Germinal center (tissue), 1 donor: ENCODE results near the gene PRDM12.

Source experiments
- DNase-seq: peaks from one replicate; pipeline ENCODE4 v3.0.0; 2012; ENCODE audit warnings: mixed read lengths, low spot score

Gene PRDM12

GRCh38 chr9:130635721-130636647 is 28.4 kb upstream of the PRDM12 start:
- no peak for DNase-seq

DNA sequence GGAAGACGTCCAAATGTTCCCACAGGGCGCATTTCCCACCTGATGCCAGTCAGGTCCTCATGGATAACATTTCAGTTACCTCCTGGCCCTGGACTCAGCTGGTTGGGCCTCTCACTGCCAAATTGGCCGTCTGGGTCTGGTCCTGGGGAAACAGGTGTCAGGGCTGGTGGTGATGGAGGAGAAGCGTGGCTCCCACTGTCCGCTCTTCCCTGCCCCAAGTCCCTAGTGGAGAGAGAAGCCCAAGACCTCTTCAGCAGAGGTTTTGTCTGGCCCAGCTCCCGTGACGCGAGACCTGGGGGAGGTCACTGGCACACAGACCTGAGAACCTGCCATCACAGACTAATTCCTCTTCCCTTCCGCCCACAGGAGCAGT is 27.8 kb upstream of the PRDM12 start:
- no peak for DNase-seq

DNA sequence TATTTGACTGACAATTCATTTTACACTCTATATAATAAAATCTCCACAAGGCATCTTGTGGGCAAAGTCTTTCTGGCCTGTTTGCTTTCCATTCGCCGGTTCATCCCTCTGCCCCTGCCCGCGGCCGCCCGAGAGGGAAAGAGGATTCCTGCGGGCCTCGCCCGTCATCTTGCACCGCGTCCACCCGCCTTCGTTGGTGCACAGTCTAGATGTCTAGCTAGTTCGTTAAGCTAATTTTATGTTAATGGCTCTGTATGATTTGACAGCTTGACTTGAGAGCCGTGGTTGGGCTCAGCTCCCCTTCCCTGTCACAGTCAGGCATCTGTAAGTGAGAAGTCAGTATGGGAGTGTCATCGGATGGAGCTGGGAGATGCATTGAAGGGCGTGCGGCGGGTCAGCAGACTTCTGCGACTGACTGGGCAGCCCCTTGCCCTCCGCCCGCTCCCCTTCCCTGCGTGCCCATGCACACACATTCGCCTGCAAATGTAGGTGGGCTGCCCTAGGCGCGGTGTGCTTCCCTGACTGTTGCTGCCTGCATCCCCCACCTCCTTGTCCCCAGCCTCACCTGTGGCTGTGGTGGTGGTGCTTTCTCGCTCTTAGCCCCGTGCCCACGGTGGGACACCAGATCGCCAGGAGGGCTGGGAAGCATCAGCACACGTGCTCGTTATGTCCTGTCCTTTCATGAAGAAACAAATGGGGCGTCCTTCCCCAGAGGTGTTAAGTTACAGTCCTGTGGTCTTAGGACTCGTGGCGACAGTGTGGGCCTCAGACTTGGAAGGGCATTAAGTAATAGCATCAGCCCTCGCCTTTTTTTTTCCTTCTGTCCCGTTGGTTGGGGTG is 25.9 kb upstream of the PRDM12 start:
- DNase-seq, result no peak

DNA sequence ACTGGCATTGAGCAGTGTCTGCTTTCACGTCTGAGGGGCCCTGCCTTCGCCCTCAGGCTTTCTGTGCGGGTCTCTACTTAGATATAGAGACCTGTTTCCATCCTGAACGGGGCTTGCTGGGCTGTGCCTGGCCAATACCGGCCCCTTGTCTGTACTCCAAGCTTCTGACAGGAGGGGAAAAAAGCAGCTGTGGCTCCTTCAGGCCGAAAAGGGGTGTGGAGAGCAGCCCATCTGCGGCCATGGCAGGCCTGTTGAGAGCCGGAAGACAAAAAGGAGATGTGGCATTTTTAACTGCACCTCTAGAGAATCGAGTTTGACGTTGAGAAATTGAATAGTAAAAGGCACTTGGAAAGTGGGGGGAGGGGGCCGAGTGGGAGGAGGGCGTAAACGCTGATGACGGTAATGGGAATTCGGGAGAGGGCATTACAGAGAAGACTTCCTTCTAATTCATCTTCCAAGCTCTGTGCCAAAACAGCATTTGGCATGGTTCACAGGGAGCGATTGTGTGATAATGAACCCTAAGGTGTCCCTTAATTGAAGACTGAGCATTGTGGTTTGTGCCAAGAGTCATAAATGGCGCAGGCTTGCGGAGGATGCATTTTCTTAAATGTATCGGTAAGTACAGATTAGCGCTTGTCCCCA is 25.1 kb upstream of the PRDM12 start:
- DNase-seq, result no peak

DNA sequence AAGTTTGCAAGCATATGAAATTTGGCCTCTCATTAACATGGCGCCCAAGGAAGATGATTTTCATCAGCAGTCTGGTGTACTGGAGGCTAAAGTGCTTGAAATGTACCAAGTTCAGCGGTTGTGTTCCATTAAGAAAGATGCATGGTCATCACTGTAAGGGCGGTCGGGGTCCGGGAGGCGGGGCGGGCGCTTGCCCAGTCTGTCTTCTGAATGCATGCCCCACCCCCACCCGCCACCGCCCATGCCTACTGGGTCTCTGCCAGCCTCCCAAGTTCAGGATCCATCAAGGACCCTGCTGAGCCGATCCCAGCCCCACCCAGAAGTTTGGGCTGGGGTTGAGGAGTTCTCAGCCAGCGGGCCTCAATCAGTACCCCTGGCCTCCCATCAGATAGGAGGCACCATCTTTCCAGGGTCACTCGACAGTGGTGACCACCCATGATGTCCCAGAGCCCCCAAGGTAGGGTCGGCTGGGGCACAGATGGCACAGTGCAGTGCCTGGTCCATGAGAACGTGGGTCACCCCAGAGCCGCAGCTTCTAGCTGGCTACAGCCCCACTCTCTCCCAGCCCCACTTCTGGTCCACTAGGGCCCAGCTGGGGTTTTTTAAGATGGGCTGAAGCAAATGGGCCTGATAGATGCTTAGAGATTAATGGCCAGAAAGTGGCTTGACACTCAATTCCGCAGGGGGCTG is 24.4 kb upstream of the PRDM12 start:
- DNase-seq, result no peak

DNA sequence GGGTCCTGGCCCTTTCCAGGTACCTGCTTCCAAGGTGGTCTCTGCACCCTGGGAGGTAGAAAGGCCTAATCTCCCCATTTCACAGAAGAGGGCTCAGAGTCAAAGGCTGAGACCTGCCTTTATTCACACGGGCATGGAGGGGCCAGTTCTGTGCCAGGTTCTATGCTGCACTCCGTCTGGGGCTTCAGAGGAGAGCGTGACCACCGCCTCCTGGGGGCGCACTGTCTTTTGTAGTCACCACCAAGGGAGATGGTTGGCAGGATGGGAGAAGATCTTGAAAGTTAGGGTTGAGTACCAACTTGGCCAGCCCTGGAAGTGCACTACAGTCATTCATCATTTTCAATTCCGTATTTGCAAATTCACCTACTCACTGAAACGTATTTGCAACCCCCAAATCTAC is 23.7 kb upstream of the PRDM12 start:
- no peak for DNase-seq

DNA sequence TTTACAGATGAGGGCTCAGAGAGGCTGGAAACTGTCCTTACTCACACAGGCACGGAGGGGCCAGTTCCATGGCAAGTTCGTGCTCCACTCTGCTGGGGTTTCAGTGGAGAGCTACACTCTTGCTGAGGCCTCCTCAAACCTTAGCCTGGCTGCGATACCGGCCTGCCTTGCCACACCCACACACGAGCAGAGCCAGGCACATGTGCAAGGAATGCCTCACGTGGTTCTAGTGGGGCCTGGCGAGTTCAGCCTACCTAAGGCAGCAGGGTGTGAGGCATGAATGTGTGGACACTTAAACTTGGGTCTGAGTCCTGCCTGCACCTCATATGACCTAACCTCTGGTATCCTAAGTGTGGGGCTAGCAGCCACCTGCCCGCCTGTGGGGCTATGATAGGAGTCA is 21.5 kb upstream of the PRDM12 start:
- DNase-seq, result no peak

DNA sequence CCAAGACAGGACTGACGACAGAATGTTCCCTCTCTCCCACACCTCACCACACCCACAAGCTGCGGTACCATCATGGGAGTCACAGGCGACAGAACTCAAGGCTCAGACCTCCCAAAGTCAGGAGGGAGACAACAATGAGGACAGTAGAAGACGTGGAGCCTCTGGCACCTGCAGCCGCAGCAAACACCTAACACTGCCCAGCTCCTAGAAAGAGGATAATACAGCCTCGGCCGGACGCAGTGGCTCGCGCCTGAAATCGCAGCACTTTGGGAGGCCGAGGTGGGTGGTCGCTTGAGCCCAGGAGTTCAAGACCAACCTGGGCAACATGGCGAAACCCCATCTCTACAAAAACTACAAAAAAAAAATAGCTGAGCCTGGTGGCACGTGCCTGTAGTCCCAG is 13.2 kb upstream of the PRDM12 start:
- no peak for DNase-seq

- no peak for DNase-seq
Measured at GRCh38 chr9:130651752-130652151, 12.6 kb upstream of the PRDM12 start.

DNA sequence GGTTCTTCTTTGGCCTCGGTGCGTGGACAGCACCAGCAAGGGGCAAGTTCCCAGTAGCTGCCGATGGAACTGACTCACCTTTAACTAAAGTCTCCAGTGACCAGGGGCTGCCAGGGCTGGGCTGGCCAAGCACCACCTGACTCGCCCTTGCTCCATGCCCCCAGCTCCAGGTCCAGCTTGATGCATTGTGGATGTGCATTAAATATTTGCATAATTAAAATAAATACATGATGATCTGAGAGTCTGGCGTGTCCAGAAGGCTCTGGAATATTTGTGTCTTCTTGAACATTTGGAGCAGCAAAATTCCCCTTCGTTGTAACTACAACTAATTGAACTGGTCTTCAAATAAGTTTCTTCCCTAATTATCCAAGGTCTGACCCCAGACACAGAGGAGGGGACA is 9.5 kb upstream of the PRDM12 start:
- no peak for DNase-seq

DNA sequence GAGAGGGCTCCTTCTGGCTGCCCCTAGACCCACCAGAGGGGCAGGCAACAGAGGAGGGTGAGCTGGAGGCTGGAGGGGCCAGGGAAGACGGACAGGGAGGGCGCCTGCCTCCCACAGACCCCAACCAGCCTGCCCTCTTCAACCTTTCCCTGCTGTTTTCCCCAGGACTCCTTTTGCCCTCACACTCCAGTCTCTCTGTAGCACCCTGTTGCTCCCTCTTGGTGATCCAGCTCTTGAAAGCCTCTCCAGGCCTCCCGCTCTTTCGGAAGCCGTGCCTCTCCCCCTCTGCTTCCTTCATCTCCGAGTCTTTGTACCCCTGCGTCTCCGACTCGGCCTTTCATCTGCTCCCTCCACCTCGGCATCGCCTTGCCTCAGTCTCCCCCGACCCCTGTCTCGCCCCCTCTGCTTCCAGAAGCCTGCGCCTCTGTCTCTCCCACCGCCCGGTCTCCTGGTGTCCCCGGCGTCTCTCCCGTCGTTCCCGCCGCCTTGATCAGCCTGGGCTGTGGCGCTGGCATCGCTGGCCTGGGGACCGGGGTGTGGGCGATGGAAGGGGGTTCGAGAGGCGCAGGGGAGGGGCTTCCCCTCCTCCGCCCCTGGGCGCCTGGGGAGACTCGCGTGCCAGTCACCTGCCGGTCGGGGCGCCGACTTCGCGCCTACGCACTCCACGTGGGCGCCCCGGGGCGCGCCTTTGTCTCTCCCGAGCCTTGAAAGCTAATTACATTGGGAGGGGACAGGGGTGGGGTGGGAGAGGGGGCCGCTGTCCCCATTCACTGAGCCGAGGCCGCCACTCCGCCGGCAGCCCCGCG is 5.3 kb upstream of the PRDM12 start:
- no peak for DNase-seq

- no peak for DNase-seq
Measured at GRCh38 chr9:130659699-130660248, 4.6 kb upstream of the PRDM12 start.

DNA sequence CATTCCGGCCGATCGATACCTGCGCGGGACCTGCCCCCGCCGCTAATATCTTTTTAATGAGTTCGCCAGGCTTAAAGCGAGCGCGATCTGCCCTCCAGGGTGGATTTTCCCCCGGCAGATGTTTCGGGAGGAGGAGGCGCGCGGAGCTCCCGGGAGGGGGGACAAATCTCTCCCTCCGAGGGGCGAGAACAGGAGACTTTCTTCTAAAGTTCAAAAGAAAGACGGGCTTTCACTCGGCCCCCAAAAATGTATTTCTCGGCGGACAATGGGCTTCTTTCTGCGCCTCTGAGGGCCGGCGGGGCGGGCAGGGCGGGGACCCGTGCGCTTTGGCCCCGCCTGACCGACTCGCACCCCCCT is 4.1 kb upstream of the PRDM12 start:
- DNase-seq, result no peak

- DNase-seq, result no peak
Measured at GRCh38 chr9:130660683-130661450, 3.5 kb upstream of the PRDM12 start.

GRCh38 chr9:130661451-130662098 is 2.8 kb upstream of the PRDM12 start:
- DNase-seq, result no peak

DNA sequence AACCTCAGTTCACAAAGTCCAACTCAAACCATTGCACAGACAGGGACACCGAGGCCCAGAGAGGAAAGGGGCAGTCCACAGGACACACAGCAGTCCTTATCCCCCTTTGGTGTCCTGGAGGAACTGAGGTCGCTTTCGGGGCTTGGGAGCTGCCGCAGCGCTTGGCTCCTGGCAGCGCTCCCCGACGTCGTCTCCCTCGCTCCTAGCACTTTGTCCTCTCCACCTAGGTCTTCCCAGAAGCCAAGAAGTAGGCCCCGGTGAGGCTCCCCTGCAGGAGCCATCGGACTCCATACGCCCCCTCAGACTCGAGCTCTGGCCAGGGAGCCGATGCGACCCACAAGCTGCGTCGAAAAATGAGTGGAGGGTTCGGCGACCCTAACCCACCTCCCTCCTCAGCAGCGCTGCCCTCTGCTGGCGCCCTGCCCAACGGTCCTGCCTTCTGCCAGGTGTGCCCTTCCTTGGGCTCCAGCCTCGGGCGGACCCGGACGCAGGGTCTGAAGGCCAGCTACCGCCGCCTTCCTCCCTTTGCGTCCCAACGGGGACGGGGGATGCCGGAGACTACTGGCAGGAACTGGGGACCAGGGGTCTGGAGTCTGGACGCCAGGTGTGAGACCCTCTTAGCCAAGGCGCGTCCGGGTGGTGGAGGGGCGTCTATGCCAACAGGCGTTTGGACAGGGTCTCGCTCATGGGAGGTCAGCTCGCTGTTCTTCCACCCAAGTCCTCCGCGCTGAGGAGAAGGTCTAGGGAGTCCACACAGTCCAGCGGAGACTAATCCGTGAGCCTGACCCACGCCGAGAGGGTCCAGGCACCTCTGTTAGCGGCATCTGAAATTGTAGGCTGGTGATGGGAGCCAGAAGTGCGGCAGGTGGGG is 2.1 kb upstream of the PRDM12 start:
- DNase-seq, result no peak

GRCh38 chr9:130662970-130663257 is 1.5 kb upstream of the PRDM12 start:
- DNase-seq, result no peak

- no peak for DNase-seq
Measured at GRCh38 chr9:130663258-130663976, 977 bp upstream of the PRDM12 start.

DNA sequence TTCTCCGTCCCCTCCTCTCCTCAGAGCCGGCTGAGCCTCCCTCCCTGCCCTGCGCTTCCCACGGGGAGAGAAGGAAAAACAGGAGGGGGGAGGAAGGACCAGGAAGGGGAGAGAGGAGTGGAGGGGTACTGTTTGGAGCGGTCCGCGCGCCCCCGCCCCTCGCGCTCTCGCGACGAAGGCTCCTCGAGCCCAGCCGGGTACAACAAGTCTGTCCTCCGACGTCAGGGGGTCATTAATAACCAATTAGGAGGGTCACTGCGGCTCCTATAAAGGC is 480 bp upstream of the PRDM12 start:
- DNase-seq, result no peak
